NCI-H524 (cell line): Measurements from ENCODE around the gene ZNF8.
A peak's percentile ranks its signal among the peaks of the same experiment; 100 is the strongest.

ENCODE experiments used
- DNase-seq, 2 experiments: peaks; one replicate each; lab custom pipeline; 2025; lab: John Stamatoyannopoulos, UW

ZNF8 gene

GRCh38 chr19:58296104-58296503, 17.3 kb downstream of the ZNF8 start:
- no peak for DNase-seq

- no peak for DNase-seq
These were observed 21.9 kb downstream of the ZNF8 start for GRCh38 chr19:58300620-58301019.

DNA sequence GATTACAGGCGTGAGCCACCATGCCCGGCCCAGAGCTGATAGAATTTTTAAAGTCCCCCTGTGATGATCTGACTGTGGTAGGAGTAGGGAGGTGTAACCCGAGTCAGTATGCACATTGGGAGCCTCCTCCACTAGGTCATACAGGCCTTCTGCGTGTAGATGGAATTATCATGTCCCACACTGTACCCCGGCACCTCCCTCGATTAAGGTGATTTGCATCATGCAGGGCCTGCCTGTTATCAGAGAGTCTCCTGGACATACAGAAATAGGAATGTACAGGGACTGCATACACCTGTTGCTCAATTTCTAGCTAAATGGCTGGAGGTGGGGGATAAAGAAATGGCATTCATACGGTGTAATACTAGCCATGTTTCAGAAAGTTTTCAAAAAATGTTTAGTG, 25.5 kb downstream of the ZNF8 start:
- no peak for DNase-seq

DNA sequence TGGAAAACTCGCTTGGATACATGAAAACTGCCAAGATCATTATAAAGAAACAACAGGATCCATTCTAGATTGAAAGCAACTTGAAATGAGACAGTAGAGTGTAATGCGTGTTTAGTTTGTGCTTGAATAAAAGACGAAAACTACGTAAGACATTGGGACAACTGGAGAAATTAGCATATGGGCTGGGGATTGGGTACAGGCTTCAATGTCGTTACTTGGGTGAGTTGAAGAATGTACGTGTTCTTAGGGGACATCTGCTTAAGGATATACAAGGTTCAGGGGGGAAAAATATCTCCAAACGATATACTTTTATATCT, 26.0 kb downstream of the ZNF8 start:
- DNase-seq = peak in 1 of 2 experiments; percentile 61

DNA sequence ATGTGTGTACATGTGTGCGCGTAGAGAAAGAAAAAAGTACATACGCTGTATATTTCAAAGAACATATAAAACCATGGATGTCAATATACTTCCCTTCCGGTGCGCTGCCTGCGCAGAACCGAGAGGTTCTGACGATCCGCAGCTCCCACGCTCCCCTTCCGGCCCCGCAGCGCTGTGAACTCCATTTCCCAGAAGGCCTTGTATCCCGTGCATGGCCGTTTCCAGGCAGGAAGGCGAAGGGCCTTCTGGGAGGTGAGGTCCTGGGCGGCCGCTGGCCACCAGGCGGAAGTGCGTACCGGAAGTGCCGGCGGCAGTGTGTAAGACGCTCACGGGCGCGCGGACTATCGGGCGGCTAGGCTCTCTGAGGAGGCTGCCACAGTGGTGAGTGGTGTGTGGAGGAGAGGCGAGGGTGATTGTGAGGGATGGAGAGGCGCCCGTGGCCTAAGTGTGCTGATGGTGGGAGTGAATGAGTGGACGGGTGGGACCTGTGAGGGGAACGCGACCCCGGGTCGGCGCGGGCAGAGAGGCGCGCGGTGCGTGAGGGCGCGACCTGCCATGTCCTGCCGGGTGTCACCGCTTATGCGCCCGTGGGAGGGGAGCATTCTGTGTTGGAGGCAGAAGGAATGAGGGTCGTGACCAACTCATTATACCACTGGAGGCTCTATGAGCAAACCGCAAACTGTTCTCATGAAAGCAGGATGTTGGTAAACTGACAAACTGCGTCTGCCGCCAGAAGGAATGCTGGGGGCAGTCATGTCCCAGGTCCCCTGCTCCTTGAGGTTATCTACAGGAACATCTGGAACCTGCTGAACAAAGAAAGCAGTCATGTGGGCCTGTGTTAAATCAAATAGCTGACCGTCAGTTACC, 26.5 kb downstream of the ZNF8 start, which contains the start of gene ERVK3-1:
Gene ERVK3-1, plus strand, starts transcription at position 313 of the 867 bp plus-strand sequence. CDS start 6,792 bp downstream, outside the sequence.
- peak; percentile 96 to 98 for DNase-seq

- no peak for DNase-seq
These were observed 27.2 kb downstream of the ZNF8 start for GRCh38 chr19:58305932-58306323.

DNA sequence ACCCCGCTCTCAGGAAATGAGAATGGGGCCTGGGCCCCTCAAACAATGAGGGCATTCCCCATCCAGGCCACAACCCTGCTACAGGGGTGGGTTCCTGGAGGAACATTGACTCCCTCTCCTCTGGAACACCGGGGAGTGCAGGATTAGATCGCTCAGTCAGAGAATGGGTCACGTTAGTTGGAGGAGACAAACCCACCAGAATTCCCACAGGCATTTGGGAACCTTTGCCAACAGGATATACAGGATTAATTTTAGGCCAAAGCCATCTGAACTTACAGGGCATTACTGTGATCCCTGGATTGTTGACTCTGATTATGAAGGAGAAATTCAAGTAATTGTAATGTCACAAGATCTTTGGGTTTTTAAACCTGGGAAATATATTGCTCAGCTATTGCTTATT, 29.0 kb downstream of the ZNF8 start:
- no peak for DNase-seq

- DNase-seq = peak in 1 of 2 experiments; percentile 24
These were observed 31.9 kb downstream of the ZNF8 start for GRCh38 chr19:58310685-58311084.

GRCh38 chr19:58311345-58311865, 32.6 kb downstream of the ZNF8 start:
- no peak for DNase-seq

DNA sequence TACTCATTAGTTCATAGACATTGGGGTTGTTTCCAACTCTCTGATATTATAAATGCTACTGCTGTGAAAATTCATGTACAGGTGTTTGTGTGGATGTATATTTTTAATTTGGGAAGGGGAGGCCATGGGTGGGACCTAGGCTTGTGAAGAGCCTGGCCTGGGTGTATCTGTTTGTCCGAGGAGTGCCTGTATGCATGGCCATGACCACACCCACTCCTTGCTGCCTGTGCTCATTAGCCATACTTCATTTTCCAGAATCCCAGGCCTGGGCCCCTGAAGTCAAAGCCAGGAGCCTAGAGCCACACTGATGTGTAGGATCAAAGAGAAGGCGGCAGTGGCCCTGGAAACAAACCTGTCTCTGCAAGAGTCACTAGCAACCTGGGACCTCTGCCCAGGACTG, 36.8 kb downstream of the ZNF8 start:
- no peak for DNase-seq

DNA sequence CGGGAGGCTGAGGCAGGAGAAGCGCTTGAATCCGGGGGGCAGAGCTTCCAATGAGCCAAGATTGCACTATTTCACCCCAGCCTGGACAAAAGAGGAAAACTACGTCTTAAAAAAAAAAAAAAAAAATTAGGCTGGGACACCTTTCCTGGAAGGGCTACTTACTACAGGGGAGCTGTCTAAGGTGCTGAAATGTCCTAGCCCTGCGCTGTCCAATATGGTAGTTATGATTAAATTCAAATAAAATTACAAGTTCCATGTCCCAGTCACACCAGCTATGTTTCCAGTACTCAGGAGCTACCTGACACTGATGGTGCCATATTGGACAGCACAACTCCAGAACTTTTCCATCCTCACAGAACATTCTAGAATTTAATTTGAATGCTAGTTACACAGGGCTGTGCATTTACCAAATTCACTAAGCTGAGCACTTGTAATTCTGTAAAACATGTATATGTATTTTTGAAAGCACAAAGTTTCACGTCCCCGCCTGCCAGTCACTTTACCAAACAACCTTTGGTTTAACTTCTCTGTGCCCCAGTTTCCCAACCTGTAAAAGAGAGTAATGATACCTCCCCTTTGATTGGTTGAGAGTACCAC, 38.8 kb downstream of the ZNF8 start:
- no peak for DNase-seq

- no peak for DNase-seq
These were observed 39.5 kb downstream of the ZNF8 start for GRCh38 chr19:58318297-58318696.

- DNase-seq = no peak
These were observed 40.5 kb downstream of the ZNF8 start for GRCh38 chr19:58319241-58319640.

- no peak for DNase-seq
These were observed 46.7 kb downstream of the ZNF8 start for GRCh38 chr19:58325311-58326022.

DNA sequence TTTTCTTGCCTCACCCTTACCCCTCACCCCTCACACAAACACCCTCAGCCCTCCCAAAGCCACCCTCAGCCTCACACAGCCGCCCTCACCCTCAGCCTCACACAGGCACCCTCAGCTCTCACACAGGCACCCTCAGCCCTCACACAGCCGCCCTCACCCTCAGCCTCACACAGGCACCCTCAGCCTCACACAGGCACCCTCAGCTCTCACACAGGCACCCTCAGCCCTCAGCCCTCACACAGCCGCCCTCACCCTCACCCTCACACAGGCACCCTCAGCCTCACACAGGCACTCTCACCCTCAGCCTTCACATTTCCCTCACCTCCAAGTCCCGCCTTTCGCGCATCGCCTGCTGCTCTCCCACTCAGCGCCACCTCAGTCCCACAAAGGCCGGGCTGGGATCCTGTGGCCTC, 47.8 kb downstream of the ZNF8 start:
- no peak for DNase-seq

- peak; percentile 97 to 98 for DNase-seq
These were observed 48.4 kb downstream of the ZNF8 start, which contains the start of gene ZSCAN22 for GRCh38 chr19:58326914-58327726. Gene ZSCAN22, plus strand, starts transcription at chr19:58326994. Its CDS starts 7,809 bp downstream, at chr19:58334803.

GRCh38 chr19:58328999-58329398, 50.2 kb downstream of the ZNF8 start:
- DNase-seq = peak in 1 of 2 experiments; percentile 46

- DNase-seq = no peak
These were observed 51.7 kb downstream of the ZNF8 start for GRCh38 chr19:58330458-58330857.

- no peak for DNase-seq
These were observed 53.9 kb downstream of the ZNF8 start for GRCh38 chr19:58332697-58333096.

DNA sequence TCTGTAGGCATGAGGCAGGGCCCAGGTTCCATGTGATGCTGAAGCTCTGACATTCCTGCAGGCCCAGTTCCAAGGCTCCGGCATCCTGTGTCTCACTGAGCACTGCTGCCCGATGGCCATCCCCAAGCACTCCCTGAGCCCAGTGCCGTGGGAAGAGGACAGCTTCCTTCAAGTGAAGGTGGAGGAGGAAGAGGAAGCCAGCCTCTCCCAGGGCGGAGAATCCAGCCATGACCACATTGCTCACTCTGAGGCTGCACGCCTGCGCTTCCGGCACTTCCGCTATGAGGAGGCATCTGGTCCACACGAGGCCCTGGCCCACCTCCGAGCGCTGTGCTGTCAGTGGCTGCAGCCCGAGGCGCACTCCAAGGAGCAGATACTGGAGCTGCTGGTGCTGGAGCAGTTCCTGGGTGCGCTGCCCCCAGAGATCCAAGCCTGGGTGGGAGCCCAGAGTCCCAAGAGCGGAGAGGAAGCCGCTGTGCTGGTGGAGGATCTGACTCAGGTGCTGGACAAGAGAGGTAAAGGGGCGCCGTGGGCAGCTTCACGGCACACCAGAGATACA, 56.0 kb downstream of the ZNF8 start:
- DNase-seq = no peak

- DNase-seq = no peak
These were observed 56.9 kb downstream of the ZNF8 start for GRCh38 chr19:58335630-58336029.
